ENCODE measurements around the gene ADGRD1.

The ADGRD1 gene

GRCh38 chr12:131003036-131003715, 49.5 kb downstream of the ADGRD1 start:
- DNase-seq (ENCODE audit: extremely low spot score, insufficient read length, low read depth) (no peak), FAIRE-seq (no peak)

DNA sequence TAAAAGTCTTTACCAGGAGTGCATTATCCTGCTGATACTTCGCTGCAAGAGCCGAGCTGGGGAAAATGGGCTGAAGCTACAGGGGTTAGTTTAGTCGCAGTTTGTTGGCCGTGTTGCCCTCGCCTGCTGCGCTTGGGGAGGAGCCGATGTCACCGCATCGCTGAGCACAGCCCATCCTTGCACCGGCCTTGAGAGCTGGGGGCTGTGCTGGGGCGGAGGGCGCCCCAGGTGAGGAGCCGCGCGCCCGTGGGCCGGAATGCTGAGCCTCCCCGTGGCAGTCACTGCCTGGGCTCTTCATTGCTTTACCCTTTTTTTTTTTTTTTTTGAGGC, 50.0 kb downstream of the ADGRD1 start:
- FAIRE-seq (no peak), DNase-seq (ENCODE audit: extremely low spot score, insufficient read length, low read depth) (no peak)

- DNase-seq (ENCODE audit: extremely low spot score, insufficient read length, low read depth) (no peak), FAIRE-seq (no peak)
Measured at GRCh38 chr12:131004166-131004565, 50.5 kb downstream of the ADGRD1 start.

GRCh38 chr12:131005161-131006035, 51.7 kb downstream of the ADGRD1 start:
- FAIRE-seq (no peak), DNase-seq (ENCODE audit: extremely low spot score, insufficient read length, low read depth) (no peak)

DNA sequence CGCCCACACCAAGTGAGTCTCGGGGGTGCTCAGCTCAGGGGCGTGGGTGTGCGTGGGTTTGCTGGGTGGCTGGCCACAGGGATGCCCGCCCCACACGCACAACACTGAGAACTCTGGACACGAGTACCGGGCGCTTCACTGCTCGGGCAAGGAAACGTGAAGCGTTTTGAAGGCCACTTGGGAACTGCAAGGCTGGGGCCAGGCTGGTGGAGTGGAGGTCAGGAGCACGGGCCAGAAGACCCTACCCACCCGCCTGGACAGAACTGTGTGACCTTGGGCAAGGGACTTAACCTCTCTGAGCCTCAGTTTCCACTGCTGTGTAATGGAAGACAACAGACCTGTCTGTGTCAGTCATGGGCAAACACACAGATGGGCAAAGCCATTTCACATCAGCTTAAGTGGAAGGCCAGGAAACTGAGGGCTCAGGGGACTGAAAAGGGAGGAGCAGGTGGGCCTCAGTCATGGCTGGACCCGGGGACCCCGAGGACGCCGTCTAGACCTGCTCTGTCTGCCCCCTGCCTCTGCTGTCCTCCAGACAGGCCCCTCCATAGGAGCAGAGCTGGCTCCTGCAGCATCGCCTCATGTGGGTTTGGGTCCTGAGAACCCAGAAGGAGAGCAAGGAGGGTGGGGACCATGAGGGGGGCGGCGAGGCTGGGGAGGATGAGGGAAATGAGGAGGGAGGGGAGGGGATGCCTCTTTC, 52.5 kb downstream of the ADGRD1 start:
- no peak for FAIRE-seq

GRCh38 chr12:131007031-131007739, 53.5 kb downstream of the ADGRD1 start:
- no peak for DNase-seq (ENCODE audit: extremely low spot score, insufficient read length, low read depth)
- no peak for FAIRE-seq

More for the DNA sequence above, 52.5 kb downstream of the ADGRD1 start:
- no peak for DNase-seq (ENCODE audit: extremely low spot score, insufficient read length, low read depth)

- FAIRE-seq, result no peak
Measured at GRCh38 chr12:131007740-131008117, 54.0 kb downstream of the ADGRD1 start.

DNA sequence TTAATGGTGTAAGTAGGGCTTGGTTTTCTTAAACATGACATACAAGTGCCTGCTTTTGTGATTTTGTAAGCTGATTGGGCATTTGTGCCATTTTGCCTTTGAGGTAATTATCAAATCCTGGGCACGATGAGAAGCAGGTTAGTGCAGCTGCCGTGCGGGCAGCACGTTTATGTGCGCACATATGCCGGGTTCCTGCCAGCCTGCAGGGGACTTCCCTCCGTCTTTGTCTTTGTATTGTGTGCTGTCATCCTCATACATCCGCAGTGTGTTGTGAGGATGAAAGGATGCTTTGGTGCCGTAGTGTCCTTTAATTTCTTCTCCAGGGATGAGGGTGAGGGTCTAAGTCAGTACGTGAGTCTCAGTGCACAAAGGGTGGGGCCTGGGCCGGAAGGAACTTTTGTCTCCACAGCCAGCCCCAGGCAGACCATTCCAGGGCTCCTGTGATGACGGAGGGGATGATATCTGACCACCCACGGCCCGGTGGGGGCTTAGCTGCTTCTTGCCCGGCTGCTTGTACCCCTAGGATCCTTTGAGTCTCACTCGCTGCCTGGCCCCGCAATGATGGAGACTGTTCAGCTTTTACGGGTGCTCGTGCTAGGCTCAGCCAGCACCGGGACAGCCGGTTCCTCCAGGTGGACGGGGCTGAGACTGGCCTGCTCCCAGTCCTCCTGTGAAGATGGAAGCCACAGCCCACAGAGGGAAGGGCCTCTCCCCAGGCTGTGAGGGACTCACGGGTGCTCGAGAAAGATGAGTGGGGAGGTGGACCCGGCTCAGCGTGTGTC, 54.6 kb downstream of the ADGRD1 start:
- no peak for DNase-seq (ENCODE audit: extremely low spot score, insufficient read length, low read depth)
- no peak for FAIRE-seq

More at GRCh38 chr12:131007740-131008117, 54.0 kb downstream of the ADGRD1 start:
- DNase-seq (ENCODE audit: extremely low spot score, insufficient read length, low read depth), result no peak

- DNase-seq (ENCODE audit: extremely low spot score, insufficient read length, low read depth), result no peak
- FAIRE-seq, result no peak
Measured at GRCh38 chr12:131008913-131009270, 55.2 kb downstream of the ADGRD1 start.

DNA sequence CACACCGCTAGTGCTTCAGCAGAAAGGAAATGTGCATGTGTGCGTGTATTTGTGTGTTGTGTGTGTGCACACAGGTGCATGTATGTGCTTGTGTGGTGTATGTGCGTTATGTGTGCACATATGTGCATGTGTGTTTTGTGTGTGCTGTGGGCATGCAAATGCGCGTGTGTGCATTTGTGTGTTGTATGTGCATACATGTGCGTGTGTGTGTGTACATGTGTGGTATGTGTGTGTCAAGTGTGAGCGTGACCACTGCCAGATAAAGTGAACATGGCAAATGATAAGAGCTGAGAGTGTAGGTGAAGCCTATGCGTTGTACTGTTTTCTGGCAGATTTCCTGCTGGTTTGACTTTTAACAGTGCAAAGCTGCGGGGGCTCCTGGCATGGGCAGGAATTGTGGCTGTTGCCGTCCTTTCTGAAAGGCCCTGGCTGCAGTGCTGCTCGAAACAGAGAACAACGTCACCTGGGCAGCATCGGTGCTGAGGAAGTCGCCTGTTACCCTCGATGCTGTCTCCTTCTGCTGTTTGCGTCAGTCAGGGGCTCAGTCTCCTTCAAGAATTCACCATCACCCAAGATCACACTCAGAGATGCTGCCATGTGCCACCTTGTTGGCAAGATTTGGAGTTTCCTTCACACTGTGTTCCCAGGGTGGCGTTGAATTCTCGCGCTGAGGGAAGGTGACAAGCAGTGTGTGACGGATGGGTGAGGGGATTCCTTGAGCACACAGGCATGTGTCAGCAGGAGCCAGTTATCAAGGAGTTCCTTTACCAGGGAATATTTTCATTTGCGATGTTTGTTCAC, 56.1 kb downstream of the ADGRD1 start:
- DNase-seq (ENCODE audit: extremely low spot score, insufficient read length, low read depth), result no peak
- FAIRE-seq, result no peak

DNA sequence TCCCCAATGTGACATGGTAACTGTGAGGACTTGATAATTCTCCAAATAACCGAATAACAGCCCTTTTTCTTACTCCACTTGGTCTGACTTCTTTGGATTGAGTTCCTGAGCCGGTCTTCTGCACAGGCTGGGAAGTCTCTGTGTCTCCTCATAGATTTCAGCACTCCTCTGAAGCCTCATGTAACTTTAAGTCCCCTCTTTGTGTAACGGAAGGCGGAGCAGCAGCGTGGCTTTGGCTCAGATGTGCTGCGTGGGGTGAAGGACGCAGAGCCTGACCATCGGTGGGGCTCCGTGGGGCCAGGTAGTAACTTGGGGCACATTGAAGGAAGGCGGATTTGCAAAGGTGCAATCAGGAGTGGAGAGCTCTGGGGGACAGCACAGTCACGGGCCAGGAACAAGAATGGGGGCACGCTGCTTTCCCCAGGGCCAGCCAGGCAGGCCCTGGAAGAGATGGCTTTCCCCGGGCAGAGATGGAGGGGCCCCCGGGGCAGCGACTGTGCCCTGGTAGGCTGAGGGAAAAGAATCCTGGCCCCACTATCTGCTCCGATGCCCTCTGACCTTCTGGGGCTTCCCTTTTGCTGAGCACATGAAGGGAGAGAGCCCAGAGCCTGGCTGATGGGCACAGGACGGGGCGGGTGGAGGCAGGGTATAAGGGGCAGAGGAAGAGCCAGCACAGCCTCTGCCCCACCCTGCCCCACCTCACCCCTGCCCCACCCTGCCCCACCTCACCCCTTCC, 56.9 kb downstream of the ADGRD1 start:
- FAIRE-seq, result no peak
- no peak for DNase-seq (ENCODE audit: extremely low spot score, insufficient read length, low read depth)

DNA sequence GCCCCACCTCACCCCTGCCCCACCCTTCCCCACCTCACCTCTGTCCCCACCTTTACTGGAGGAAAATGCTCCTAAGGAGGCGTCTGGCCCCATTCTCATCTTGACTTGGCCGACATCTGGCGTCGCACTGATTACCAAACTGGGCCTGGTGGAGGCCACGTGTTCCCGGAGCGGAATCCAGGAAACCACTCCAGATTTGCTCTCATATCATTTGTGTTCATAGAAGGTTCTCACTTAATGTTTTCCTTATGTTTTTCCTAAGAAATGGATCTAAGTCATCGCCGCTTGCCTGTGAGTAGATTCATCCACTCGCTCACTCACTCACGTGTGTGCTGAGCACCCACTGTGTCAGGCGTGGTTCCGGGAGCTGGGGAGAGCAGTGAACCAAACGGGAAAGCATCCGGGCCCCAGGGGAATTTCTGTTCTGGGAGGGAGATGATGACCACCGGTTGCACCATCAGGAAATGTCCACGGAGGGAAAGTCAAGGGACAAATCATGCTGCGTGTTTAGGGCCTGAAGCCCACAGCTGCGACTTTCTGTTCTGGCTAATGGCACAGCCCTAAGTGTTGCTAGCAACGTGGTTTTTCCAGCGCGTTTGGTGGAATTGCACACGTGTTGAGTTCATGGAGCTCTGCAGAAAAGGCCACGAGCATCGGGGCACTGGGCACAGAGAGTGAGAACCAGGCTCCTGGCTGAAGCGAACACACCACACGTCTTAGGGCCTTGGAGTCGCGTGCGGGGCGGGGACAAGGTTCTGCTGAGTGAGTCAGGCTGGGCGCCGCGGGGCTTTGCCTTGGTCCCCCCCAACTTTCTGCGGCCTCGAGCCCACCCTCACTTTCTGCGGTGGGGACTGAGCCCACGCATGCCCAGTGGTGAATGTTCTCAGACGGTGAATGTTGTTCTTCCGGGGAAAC, 57.7 kb downstream of the ADGRD1 start:
- no peak for FAIRE-seq
- DNase-seq (ENCODE audit: extremely low spot score, insufficient read length, low read depth), result no peak

DNA sequence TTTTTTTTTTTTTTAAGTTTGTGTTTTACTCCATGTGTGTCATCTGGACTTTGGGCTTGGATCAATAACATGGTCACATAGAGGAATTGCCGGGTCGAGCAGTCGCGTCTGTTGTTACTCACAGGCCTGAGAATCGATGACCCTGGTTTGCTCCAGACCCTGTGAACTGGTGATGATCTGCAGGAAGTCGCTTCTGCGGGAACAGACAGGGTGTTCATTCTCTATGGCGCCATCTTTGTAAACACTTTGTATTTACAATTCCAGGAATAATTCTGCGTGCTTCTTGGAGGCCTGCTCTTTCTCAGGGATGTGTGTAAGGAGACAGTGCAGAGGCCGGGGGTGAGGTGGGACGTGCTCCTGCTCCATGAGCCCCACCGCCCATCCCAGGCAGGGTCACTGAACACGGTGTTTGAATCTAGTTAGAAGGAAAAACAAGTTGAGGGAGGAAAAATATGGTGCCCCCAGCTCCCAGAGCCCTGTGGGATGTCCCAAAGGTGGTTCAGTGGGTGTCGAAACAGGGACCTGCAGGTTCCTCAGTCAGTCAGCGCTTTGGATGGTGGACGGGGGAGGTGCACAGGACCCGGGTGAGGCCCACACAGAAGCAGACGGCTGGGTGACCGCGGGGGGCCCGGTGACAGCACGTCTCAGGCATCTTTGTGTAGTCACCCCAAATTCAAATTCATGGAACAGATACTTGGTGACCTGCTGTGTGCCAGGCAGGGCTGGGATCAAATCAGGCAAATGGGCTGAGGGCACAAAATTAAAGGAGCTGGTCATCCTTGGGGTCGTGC, 58.8 kb downstream of the ADGRD1 start:
- FAIRE-seq (no peak), DNase-seq (ENCODE audit: extremely low spot score, insufficient read length, low read depth) (no peak)

DNA sequence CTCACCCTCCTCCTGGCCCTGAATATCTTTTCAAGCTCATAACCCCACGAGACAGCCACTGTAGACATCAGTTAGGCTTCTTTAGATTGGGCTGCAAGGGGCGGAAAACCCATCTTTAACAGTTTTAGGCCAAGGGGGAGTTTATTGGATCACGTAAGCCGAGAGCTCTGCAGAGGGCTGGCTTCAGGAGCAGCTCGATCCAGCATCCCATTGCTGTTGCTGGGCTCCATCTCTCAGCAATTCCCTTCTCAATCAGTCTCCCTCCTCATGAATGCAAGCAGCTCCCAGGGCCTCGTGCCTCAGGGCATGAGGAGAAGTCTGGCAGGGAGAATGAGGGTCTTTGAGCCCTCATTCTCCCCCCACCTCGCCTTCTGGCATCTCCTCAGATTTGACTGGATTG, 59.4 kb downstream of the ADGRD1 start:
- FAIRE-seq, result no peak
- no peak for DNase-seq (ENCODE audit: extremely low spot score, insufficient read length, low read depth)

GRCh38 chr12:131014343-131014742, 60.6 kb downstream of the ADGRD1 start:
- DNase-seq (ENCODE audit: extremely low spot score, insufficient read length, low read depth) (no peak), FAIRE-seq (no peak)

DNA sequence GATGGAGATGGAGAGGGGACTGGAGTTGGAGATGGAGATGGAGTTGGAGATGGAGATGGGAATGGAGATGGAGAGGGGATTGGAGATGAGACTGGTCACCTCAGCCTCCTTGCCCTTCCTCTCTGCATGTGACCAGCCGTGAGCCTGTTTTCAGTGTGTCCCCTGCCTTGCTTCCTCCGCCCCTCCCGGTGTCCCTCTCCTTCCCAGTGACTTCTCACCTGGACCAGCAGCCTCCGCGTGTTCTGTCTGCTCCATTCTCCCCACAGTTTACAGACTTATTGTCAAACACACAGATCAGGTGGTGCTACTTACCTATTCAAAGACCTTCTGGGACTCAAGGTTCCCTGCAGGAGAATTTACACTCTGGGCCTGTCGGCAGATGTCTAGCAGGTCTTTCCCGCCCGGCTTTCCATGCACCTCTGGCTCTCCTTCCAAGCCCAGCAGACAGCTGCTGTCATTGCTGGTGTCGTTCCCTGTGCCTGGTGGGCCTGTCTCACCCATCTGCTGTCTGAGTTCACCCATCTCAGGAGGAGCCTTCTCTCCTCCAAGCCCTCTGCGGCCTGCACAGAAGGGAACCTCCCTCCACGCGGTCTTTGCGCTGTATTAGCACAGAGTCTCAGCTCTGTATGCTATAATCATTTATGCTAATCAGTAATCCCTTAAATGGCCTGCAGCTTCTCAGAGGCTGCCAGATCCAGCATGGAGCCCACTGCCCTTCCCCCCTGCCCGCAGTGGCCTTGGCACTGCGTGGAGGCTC, 62.1 kb downstream of the ADGRD1 start:
- no peak for DNase-seq (ENCODE audit: extremely low spot score, insufficient read length, low read depth)
- no peak for FAIRE-seq

All from GM18507 (cell line).